RWPE2 (cell line): Measurements from ENCODE around the gene CENPO.

ENCODE experiments used
- ATAC-seq: fragments of 200-7000 bp; cut with Tn5 transposase; 3 replicates; pipeline ENCODE4 v1.9.1; 2021; ENCODE audit warnings: low read depth
- DNase-seq: peaks from one replicate; pipeline ENCODE4 v3.0.0-alpha.2; 2020; ENCODE audit warnings: low spot score
- H3K27ac ChIP-seq: fragments of 450-650 bp; 2 replicates; pipeline ENCODE4 v1.5.1; 2017; ENCODE audit warnings: mild to moderate bottlenecking; ENCODE audit not compliant: poor library complexity, severe bottlenecking
- H3K27me3 ChIP-seq: fragments of 250-450 bp; sonication (Bioruptor Pico); 2 replicates; pipeline ENCODE4 v1.5.1; 2021; ENCODE audit warnings: mild to moderate bottlenecking, moderate library complexity; ENCODE audit not compliant: insufficient read depth, poor library complexity, severe bottlenecking
- H3K36me3 ChIP-seq: fragments of 250-450 bp; sonication (Bioruptor Pico); 2 replicates; pipeline ENCODE4 v1.5.1; 2020; ENCODE audit warnings: low read depth, mild to moderate bottlenecking, moderate library complexity
- H3K4me1 ChIP-seq: fragments of 250-450 bp; sonication (Bioruptor Pico); 2 replicates; pipeline ENCODE4 v1.5.1; 2021; ENCODE audit warnings: mild to moderate bottlenecking, moderate library complexity; ENCODE audit not compliant: insufficient read depth, poor library complexity, severe bottlenecking
- H3K4me3 ChIP-seq: fragments of 250-450 bp; sonication (Bioruptor Pico); 2 replicates; pipeline ENCODE4 v1.5.1; 2021; ENCODE audit warnings: mild to moderate bottlenecking, moderate library complexity; ENCODE audit not compliant: severe bottlenecking
- H3K9me3 ChIP-seq: fragments of 250-450 bp; sonication (Bioruptor Pico); 2 replicates; pipeline ENCODE4 v1.5.1; 2021; ENCODE audit warnings: mild to moderate bottlenecking, moderate library complexity; ENCODE audit not compliant: severe bottlenecking
- TF ChIP-seq, protein P1 (sequence below): fragments of 450-650 bp; IDR thresholded peaks from one replicate; pipeline ENCODE4 v1.5.1; 2017; ENCODE audit warnings: mild to moderate bottlenecking, moderate library complexity; ENCODE audit not compliant: poor library complexity, severe bottlenecking

The CENPO gene

DNA sequence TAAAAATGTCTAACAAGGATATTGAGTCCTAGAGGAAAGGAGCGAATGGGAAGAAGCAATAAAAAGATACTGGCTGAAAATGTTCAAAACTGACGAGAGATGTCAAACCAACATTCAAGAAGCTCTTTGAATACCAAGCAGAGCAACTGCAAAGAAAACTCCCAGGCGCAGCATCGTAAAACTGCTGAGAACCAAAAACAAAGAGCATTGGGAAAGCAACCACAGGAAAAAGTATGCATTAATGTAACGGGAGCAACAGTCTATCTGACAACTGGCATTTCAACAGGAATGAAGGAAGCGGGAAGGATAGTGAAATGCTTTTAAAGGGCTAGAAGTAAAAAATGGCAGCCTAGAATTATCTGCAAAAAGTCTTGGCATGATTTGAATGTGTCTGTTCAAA is 73.7 kb downstream of the CENPO start:
- Histone ChIP-seq H3K4me1 (no peaks in the 10 kb centered on the region), H3K4me3 (no peak overlapping the region), H3K27ac (no peak overlapping the region), H3K36me3 (peaks cover 12% of the 10 kb centered on the region; the same call in 1 of the 2 replicates), H3K27me3 (no peaks in the 10 kb centered on the region), H3K9me3 (no peaks in the 10 kb centered on the region)
- no peak for ATAC-seq
- no peak for DNase-seq
- TF ChIP-seq, protein P1, sequence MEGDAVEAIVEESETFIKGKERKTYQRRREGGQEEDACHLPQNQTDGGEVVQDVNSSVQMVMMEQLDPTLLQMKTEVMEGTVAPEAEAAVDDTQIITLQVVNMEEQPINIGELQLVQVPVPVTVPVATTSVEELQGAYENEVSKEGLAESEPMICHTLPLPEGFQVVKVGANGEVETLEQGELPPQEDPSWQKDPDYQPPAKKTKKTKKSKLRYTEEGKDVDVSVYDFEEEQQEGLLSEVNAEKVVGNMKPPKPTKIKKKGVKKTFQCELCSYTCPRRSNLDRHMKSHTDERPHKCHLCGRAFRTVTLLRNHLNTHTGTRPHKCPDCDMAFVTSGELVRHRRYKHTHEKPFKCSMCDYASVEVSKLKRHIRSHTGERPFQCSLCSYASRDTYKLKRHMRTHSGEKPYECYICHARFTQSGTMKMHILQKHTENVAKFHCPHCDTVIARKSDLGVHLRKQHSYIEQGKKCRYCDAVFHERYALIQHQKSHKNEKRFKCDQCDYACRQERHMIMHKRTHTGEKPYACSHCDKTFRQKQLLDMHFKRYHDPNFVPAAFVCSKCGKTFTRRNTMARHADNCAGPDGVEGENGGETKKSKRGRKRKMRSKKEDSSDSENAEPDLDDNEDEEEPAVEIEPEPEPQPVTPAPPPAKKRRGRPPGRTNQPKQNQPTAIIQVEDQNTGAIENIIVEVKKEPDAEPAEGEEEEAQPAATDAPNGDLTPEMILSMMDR: no peak

DNA sequence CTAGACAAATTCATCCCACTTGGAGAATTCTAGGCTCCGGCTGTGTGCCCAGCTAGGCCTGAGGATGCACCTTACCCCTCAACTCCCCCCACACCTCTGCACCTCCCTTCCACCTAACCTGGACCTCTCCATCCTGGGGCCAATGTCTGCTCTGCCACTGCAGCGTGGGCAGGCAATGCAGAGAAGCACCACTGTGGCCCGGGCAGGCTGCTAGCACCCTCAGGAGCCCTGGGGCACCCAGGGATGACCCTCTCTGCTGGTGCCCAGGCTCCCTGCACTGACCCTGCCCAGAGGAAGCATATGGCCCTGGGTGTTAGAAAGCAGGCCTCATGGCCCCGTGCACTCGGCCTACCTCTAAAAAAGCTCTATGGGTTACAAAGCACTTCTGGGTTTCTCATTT is 77.2 kb downstream of the CENPO start:
- no peak for ATAC-seq
- TF ChIP-seq, protein P1: no peak

DNA sequence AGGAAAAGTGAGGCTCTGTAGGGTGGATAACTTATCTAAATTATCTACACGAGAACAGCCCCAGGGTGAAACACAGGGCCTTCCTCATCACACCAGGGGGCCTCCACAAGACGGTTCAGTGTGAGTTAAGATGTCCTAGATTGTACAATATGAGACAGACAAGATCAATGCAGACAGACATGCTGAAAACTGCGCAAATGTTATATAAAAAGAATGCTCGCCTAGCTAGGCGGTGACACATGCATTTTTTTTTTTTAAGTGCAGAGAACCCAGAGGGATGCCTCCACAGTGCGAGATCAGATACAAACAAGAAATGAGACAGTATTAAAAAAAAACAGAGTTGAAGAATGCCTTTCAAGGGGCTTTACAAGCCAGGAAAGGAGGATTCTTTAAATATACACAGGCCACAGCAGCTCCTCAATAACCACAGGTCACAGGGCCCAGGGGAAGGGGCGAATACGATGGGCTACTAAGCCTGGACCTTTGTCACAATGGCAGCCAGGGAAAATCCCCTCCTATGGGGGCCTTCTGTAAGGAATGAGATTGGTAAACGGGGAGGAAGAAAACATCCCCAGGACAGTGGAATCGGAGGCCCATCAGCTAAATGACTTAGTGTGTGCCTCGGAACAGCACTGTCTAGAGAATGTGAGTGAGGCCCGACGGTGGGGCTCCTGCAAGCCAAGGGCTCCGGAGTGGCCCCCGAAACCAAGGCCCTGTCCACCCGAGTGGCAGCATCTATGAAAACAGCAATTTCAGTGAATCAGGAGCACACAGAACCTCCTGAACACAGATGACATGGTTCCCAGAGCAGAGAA is 77.9 kb downstream of the CENPO start:
- Histone ChIP-seq H3K4me3 (no peak overlapping the region), H3K27me3 (no peaks in the 10 kb centered on the region)
- TF ChIP-seq, protein P1: no peak

More for the DNA sequence above, 77.2 kb downstream of the CENPO start:
- H3K27me3 ChIP-seq: no peaks in the 10 kb centered on the region
- no peaks in the 10 kb centered on the region for H3K4me1 ChIP-seq
- H3K9me3 ChIP-seq: no peaks in the 10 kb centered on the region
- no peak overlapping the region for H3K4me3 ChIP-seq
- H3K27ac ChIP-seq: no peak overlapping the region
- H3K36me3 ChIP-seq: 0 out of 2 replicates have a peak, but pooled peaks cover 9% of the 10 kb centered on the region
- DNase-seq: no peak

DNA sequence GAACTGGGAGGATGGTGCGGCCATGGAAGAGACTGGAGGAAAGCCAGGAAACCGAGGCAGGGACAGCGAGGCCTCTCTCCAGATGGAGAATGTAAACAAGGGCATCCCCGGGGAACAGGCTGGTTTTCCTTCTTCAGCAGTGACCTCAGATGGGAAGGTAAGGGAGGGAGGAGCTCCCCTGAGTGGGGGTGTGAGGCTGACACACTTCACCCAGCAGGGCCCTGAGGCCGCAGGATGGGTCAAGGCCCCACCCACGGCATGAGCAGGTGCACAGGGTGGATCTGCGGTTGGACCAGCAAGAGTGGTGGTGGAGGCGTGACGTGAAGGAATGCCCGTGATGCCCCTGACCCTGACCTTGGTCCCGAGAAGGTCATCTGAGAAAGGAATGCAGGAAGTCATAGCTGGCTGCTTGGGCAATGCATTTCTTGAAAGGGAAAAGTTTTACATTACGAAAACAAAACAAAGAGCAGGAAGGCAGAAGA is 78.7 kb downstream of the CENPO start:
- H3K4me1 ChIP-seq: no peaks in the 10 kb centered on the region
- no peaks in the 10 kb centered on the region for H3K27me3 ChIP-seq
- no peak for DNase-seq
- no peak overlapping the region for H3K27ac ChIP-seq
- TF ChIP-seq, protein P1: no peak
- H3K4me3 ChIP-seq: no peak overlapping the region
- no peaks in the 10 kb centered on the region for H3K9me3 ChIP-seq
- 0 out of 2 replicates have a peak, but pooled peaks cover 9% of the 10 kb centered on the region for H3K36me3 ChIP-seq
- no peak for ATAC-seq

More for the DNA sequence above, 77.9 kb downstream of the CENPO start:
- DNase-seq (no peak), ATAC-seq (no peak)
- no peak overlapping the region for H3K27ac ChIP-seq
- no peaks in the 10 kb centered on the region for H3K9me3 ChIP-seq
- H3K4me1 ChIP-seq: no peaks in the 10 kb centered on the region
- H3K36me3 ChIP-seq: 0 out of 2 replicates have a peak, but pooled peaks cover 9% of the 10 kb centered on the region
